Head of caudate nucleus (tissue), 42 donors: Measurements from ENCODE around the gene TTLL10.

Experiments used
- DNase-seq, 42 donors: peaks; one replicate each; pipeline versions ENCODE4 v3.0.0 to v3.0.0-alpha.2; 2020 to 2021; ENCODE audit warnings: mixed read lengths in 7 of 42
- intact Hi-C: fragments of 100-400 bp; cut with DNase I; formaldehyde crosslinking; loops from one replicate; pipeline ENCODE4 v1.15.0; 2022

Gene TTLL10

DNA sequence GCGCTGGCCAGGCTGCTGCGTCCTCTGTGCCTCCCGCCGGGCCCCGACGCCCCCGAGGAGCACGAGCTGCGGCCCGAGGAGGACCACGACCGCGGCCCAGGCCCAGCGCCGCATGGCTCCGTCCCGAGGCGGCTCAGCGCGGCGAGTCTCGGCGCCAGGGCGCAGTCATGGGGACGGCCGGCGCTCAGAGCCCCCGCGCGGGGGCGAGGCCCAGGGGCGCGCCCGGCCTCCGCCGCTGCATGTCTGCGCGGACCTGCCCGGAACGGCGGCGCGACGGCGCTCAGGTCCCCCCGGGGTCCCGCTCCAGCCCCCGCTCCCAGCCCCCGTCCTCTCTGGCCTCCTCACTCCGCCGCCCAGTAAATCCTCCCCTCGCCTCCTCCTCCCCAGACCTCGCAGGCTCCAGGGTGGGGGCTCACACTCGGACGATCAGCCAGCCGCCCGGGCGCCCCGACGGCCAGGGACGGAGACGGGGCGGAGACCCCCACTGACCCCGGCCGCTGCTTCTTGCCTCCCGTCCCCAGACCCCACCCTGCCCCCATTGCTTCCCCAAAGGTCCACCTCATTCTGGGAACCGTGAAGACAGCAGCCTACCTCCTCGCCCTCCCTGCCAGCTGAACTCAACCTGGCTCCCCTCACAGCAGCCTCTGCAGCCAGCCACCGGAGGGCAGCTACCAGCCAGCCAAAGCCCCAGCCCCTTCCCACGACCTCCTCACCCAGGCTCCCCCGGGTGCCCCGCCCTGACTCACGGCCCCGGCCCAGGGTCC is 73.1 kb downstream of the TTLL10 start, which contains the start of gene C1QTNF12:
TSS of gene C1QTNF12 (minus strand) at position 146 of the 764 bp plus-strand sequence. CDS start at position 114, 32 bp downstream.
- no peak for DNase-seq
- intact Hi-C loops, result no loop called here

DNA sequence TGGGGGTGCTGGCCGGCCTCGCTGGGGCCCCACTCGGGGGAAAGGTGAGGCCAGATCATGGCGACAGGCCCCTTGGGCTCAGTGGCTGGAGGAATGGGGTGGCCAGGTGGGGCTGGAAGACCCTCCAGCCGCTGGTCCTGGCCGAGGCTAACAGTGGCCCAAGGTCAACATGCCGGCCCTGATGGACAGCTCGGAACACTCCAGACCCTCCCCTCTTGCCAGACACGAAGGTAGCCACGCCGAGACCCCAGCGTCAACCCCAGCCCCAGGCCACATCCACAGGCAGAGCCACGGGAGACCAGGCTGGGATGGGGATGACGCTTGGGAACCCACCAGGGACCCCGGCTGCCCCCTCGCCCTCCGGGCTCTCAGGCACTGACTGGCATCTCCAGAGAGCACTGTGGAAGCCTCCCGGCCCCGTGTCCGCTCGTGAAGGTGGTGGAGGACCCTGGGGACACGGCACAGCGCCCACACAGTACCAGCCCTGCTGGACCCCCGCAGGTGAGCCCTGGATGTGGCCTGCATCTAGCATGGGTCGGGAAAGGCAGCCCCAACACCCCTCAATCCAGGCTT is 73.7 kb downstream of the TTLL10 start:
- intact Hi-C loops, result no loop called here
- DNase-seq, result no peak
